ENCODE results near the gene FAT4.

The FAT4 gene

GRCh38 chr4:125357675-125358074, 42.9 kb downstream of the FAT4 start:
- Histone ChIP-seq H4K8ac (ENCODE audit: low read depth, low read length) (no peak overlapping the region), H3K18ac (ENCODE audit: low read length) (no peak overlapping the region), H2BK5ac (ENCODE audit: low read length) (no peak overlapping the region), H3K27ac (replicated peaks; ENCODE audit: low read length) (no peak overlapping the region), H3K4me1 (ENCODE audit: control insufficient read depth in 2 of 2, insufficient read depth in 1 of 2, low read depth in 1 of 2, low read length in 2 of 2) (peaks cover 3 to 24% of the 10 kb centered on the region in 2 donors), H3K4me3 (ENCODE audit: low read length in 2 of 2) (no peak overlapping the region), H3K9me3 (replicated peaks in 1 of 2; ENCODE audit: control insufficient read depth in 2 of 2, insufficient read depth in 1 of 2, low read depth in 1 of 2, low read length in 2 of 2) (no peaks in the 10 kb centered on the region), H3K79me1 (ENCODE audit: low read depth, low read length) (no peaks in the 10 kb centered on the region), H3K14ac (ENCODE audit: low read length) (no peak overlapping the region), H2BK12ac (ENCODE audit: low read length) (no peak overlapping the region), H3K23ac (ENCODE audit: low read depth, low read length, poor library complexity) (no peak overlapping the region), H3K27me3 (ENCODE audit: control insufficient read depth in 3 of 3, insufficient read depth in 3 of 3, low read depth in 1 of 3, low read length in 3 of 3) (no peaks in the 10 kb centered on the region), H3K4me2 (ENCODE audit: insufficient read depth, low read length, poor library complexity, severe bottlenecking) (no peak overlapping the region), H3K4ac (ENCODE audit: low read length) (no peak overlapping the region), H2BK120ac (ENCODE audit: low read depth, low read length) (no peak overlapping the region), H3K9ac (ENCODE audit: low read depth, low read length, poor library complexity) (no peak overlapping the region), H2AK5ac (ENCODE audit: low read depth, low read length) (no peak overlapping the region), H2AFZ (ENCODE audit: low read length) (no peak overlapping the region), H2BK15ac (ENCODE audit: low read length) (no peak overlapping the region), H4K91ac (ENCODE audit: low read depth, low read length, poor library complexity) (no peak overlapping the region), H3K36me3 (replicated peaks in 1 of 2; ENCODE audit: control insufficient read depth in 2 of 2, insufficient read depth in 2 of 2, low read length in 2 of 2) (no peaks in the 10 kb centered on the region)
- DNase-seq (ENCODE audit: low spot score) = peak; percentile 61
- WGBS, 2 donors (ENCODE audit: extremely low coverage in 2 of 2, insufficient read length in 2 of 2, insufficient replicate concordance in 1 of 2) = no CpG with 5 or more reads among the region's 4 CpGs

- no CpG with 5 or more reads among the region's 6 CpGs for WGBS, 2 donors (ENCODE audit: extremely low coverage in 2 of 2, insufficient read length in 2 of 2, insufficient replicate concordance in 1 of 2)
- no peaks in the 10 kb centered on the region for H3K9me3 ChIP-seq (replicated peaks in 1 of 2; ENCODE audit: control insufficient read depth in 2 of 2, insufficient read depth in 1 of 2, low read depth in 1 of 2, low read length in 2 of 2)
- no peak overlapping the region for H2BK120ac ChIP-seq (ENCODE audit: low read depth, low read length)
- no peaks in the 10 kb centered on the region for H3K27me3 ChIP-seq (ENCODE audit: control insufficient read depth in 3 of 3, insufficient read depth in 3 of 3, low read depth in 1 of 3, low read length in 3 of 3)
- no peak overlapping the region for H2AFZ ChIP-seq (ENCODE audit: low read length)
- no peak overlapping the region for H3K4me3 ChIP-seq (ENCODE audit: low read length in 2 of 2)
- no peak overlapping the region for H3K18ac ChIP-seq (ENCODE audit: low read length)
- H4K8ac ChIP-seq (ENCODE audit: low read depth, low read length) = no peak overlapping the region
- no peak overlapping the region for H3K4me2 ChIP-seq (ENCODE audit: insufficient read depth, low read length, poor library complexity, severe bottlenecking)
- H4K91ac ChIP-seq (ENCODE audit: low read depth, low read length, poor library complexity) = no peak overlapping the region
- no peak overlapping the region for H2BK15ac ChIP-seq (ENCODE audit: low read length)
- no peak for DNase-seq (ENCODE audit: low spot score)
- no peak overlapping the region for H3K27ac ChIP-seq (replicated peaks; ENCODE audit: low read length)
- no peak overlapping the region for H3K4ac ChIP-seq (ENCODE audit: low read length)
- no peak overlapping the region for H2BK12ac ChIP-seq (ENCODE audit: low read length)
- no peaks in the 10 kb centered on the region for H3K36me3 ChIP-seq (replicated peaks in 1 of 2; ENCODE audit: control insufficient read depth in 2 of 2, insufficient read depth in 2 of 2, low read length in 2 of 2)
- peak overlapping the region; percentile 47 for H3K14ac ChIP-seq (ENCODE audit: low read length)
- H3K23ac ChIP-seq (ENCODE audit: low read depth, low read length, poor library complexity) = no peak overlapping the region
- no peak overlapping the region for H3K9ac ChIP-seq (ENCODE audit: low read depth, low read length, poor library complexity)
- peaks cover 3 to 23% of the 10 kb centered on the region in 2 donors for H3K4me1 ChIP-seq (ENCODE audit: control insufficient read depth in 2 of 2, insufficient read depth in 1 of 2, low read depth in 1 of 2, low read length in 2 of 2)
- H3K79me1 ChIP-seq (ENCODE audit: low read depth, low read length) = no peaks in the 10 kb centered on the region
- H2BK5ac ChIP-seq (ENCODE audit: low read length) = no peak overlapping the region
- no peak overlapping the region for H2AK5ac ChIP-seq (ENCODE audit: low read depth, low read length)
These were observed 43.7 kb downstream of the FAT4 start for GRCh38 chr4:125358453-125358852.

GRCh38 chr4:125359363-125359762, 44.6 kb downstream of the FAT4 start:
- Histone ChIP-seq H2AFZ (ENCODE audit: low read length) (no peak overlapping the region), H3K36me3 (replicated peaks in 1 of 2; ENCODE audit: control insufficient read depth in 2 of 2, insufficient read depth in 2 of 2, low read length in 2 of 2) (no peaks in the 10 kb centered on the region), H3K9me3 (replicated peaks in 1 of 2; ENCODE audit: control insufficient read depth in 2 of 2, insufficient read depth in 1 of 2, low read depth in 1 of 2, low read length in 2 of 2) (no peaks in the 10 kb centered on the region), H3K18ac (ENCODE audit: low read length) (no peak overlapping the region), H3K4me2 (ENCODE audit: insufficient read depth, low read length, poor library complexity, severe bottlenecking) (no peak overlapping the region), H3K4me1 (ENCODE audit: control insufficient read depth in 2 of 2, insufficient read depth in 1 of 2, low read depth in 1 of 2, low read length in 2 of 2) (peaks cover 3 to 23% of the 10 kb centered on the region in 2 donors), H3K14ac (ENCODE audit: low read length) (no peak overlapping the region), H2BK15ac (ENCODE audit: low read length) (no peak overlapping the region), H3K27me3 (ENCODE audit: control insufficient read depth in 3 of 3, insufficient read depth in 3 of 3, low read depth in 1 of 3, low read length in 3 of 3) (no peaks in the 10 kb centered on the region), H3K27ac (replicated peaks; ENCODE audit: low read length) (no peak overlapping the region), H3K4ac (ENCODE audit: low read length) (no peak overlapping the region), H3K9ac (ENCODE audit: low read depth, low read length, poor library complexity) (no peak overlapping the region), H3K79me1 (ENCODE audit: low read depth, low read length) (no peaks in the 10 kb centered on the region), H4K8ac (ENCODE audit: low read depth, low read length) (no peak overlapping the region), H2AK5ac (ENCODE audit: low read depth, low read length) (no peak overlapping the region), H2BK5ac (ENCODE audit: low read length) (no peak overlapping the region), H2BK12ac (ENCODE audit: low read length) (no peak overlapping the region), H3K4me3 (ENCODE audit: low read length in 2 of 2) (no peak overlapping the region), H3K23ac (ENCODE audit: low read depth, low read length, poor library complexity) (no peak overlapping the region), H4K91ac (ENCODE audit: low read depth, low read length, poor library complexity) (no peak overlapping the region), H2BK120ac (ENCODE audit: low read depth, low read length) (no peak overlapping the region)
- no peak for DNase-seq (ENCODE audit: low spot score)
- no CpG with 5 or more reads among the region's 3 CpGs for WGBS, 2 donors (ENCODE audit: extremely low coverage in 2 of 2, insufficient read length in 2 of 2, insufficient replicate concordance in 1 of 2)

- no peak overlapping the region for H3K4ac ChIP-seq (ENCODE audit: low read length)
- H4K91ac ChIP-seq (ENCODE audit: low read depth, low read length, poor library complexity) = no peak overlapping the region
- no peak overlapping the region for H2BK120ac ChIP-seq (ENCODE audit: low read depth, low read length)
- H3K14ac ChIP-seq (ENCODE audit: low read length) = no peak overlapping the region
- H3K9ac ChIP-seq (ENCODE audit: low read depth, low read length, poor library complexity) = no peak overlapping the region
- no peak overlapping the region for H2BK5ac ChIP-seq (ENCODE audit: low read length)
- no peaks in the 10 kb centered on the region for H3K79me1 ChIP-seq (ENCODE audit: low read depth, low read length)
- H3K4me2 ChIP-seq (ENCODE audit: insufficient read depth, low read length, poor library complexity, severe bottlenecking) = no peak overlapping the region
- H2BK15ac ChIP-seq (ENCODE audit: low read length) = no peak overlapping the region
- H2BK12ac ChIP-seq (ENCODE audit: low read length) = no peak overlapping the region
- H3K9me3 ChIP-seq (replicated peaks in 1 of 2; ENCODE audit: control insufficient read depth in 2 of 2, insufficient read depth in 1 of 2, low read depth in 1 of 2, low read length in 2 of 2) = no peaks in the 10 kb centered on the region
- no peak overlapping the region for H3K23ac ChIP-seq (ENCODE audit: low read depth, low read length, poor library complexity)
- DNase-seq (ENCODE audit: low spot score) = no peak
- no peak overlapping the region for H2AFZ ChIP-seq (ENCODE audit: low read length)
- no peak overlapping the region for H3K4me3 ChIP-seq (ENCODE audit: low read length in 2 of 2)
- H2AK5ac ChIP-seq (ENCODE audit: low read depth, low read length) = no peak overlapping the region
- H3K4me1 ChIP-seq (ENCODE audit: control insufficient read depth in 2 of 2, insufficient read depth in 1 of 2, low read depth in 1 of 2, low read length in 2 of 2) = peaks cover 3 to 23% of the 10 kb centered on the region in 2 donors
- WGBS, 2 donors (ENCODE audit: extremely low coverage in 2 of 2, insufficient read length in 2 of 2, insufficient replicate concordance in 1 of 2) = 100% methylated on average over 2 of the region's 8 CpGs; no CpG with 5 or more reads in 1 of the 2 donors
- H3K18ac ChIP-seq (ENCODE audit: low read length) = no peak overlapping the region
- no peak overlapping the region for H4K8ac ChIP-seq (ENCODE audit: low read depth, low read length)
- no peaks in the 10 kb centered on the region for H3K36me3 ChIP-seq (replicated peaks in 1 of 2; ENCODE audit: control insufficient read depth in 2 of 2, insufficient read depth in 2 of 2, low read length in 2 of 2)
- no peaks in the 10 kb centered on the region for H3K27me3 ChIP-seq (ENCODE audit: control insufficient read depth in 3 of 3, insufficient read depth in 3 of 3, low read depth in 1 of 3, low read length in 3 of 3)
- no peak overlapping the region for H3K27ac ChIP-seq (replicated peaks; ENCODE audit: low read length)
These were observed 45.3 kb downstream of the FAT4 start for GRCh38 chr4:125359960-125360634.
